HL-60 (cell line): ENCODE results near the gene AGPAT1.

Experiments
- CTCF ChIP-seq: IDR thresholded peaks from one replicate; pipeline ENCODE4 v1.5.1; 2011; ENCODE audit warnings: low read length, control low read depth, inconsistent platforms; ENCODE audit not compliant: insufficient read depth
- GABPA ChIP-seq: IDR thresholded peaks from 2 replicates; pipeline ENCODE4 v1.6.1; 2012; ENCODE audit warnings: low read depth
- POLR2AphosphoS5 ChIP-seq: IDR thresholded peaks from 2 replicates; pipeline ENCODE4 v1.6.1; 2012; ENCODE audit warnings: low read depth
- REST ChIP-seq: IDR thresholded peaks from 2 replicates; pipeline ENCODE4 v1.6.1; 2012; ENCODE audit warnings: low read depth; ENCODE audit not compliant: insufficient replicate concordance

GRCh38 chr6:32198345-32198696 is 22.4 kb upstream of the AGPAT1 start:
- no peak for TF ChIP-seq CTCF
- no peak for TF ChIP-seq POLR2AphosphoS5
- no peak for TF ChIP-seq REST
- TF ChIP-seq GABPA, result no peak
